CD4-positive, alpha-beta T cell treated with Interferon alpha-2 for 1 hour (primary cell): ENCODE data around the gene METTL27.

Experiments
- DNase-seq, 2 donors: peaks; one replicate each; pipeline ENCODE4 v3.0.0-alpha.2; 2020 to 2022

METTL27 gene

DNA sequence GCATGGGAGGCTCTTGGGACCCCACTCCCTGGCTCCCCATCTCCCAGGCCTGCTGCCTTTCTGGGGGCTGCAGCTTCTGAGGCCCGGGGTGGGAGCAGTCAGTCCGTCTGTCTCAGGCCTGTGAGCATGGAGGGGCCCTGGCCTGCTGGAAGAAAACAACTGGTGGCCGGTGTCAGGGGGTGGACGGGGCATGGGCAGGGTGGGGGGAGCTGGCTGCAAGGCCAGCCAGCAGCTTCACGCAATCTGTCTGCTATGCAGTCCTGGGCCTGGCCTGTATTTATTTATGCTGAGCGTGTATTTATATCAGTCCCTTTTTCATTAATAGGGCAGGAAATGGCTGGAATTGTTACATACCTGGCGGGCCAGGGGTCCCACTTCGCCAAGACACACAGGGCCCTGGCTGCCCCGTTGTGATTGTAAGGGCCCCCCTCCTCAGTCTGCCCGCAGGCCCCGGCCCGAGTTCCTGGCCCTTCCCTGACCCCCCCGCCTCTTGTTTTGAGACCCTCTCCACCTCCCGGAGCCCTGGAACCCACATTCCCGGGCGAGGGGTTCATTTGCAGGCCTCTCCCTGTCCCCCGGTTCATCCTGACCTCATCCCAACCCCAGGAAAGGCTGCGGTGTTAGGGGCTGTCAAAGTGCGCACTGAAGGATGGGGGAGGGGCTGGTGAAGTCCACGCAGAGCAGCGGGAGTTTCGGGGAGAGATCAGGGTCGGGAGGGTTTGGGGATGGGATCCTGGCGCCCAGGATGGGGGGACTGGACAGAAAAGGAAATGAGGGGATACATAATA, 26.9 kb upstream of the METTL27 start:
- DNase-seq, result no peak

GRCh38 chr7:73866446-73866767, 24.1 kb upstream of the METTL27 start:
- no peak for DNase-seq

- peak in 1 of 2 donors; percentile 12 for DNase-seq
Measured at GRCh38 chr7:73865738-73866445, 23.6 kb upstream of the METTL27 start.

DNA sequence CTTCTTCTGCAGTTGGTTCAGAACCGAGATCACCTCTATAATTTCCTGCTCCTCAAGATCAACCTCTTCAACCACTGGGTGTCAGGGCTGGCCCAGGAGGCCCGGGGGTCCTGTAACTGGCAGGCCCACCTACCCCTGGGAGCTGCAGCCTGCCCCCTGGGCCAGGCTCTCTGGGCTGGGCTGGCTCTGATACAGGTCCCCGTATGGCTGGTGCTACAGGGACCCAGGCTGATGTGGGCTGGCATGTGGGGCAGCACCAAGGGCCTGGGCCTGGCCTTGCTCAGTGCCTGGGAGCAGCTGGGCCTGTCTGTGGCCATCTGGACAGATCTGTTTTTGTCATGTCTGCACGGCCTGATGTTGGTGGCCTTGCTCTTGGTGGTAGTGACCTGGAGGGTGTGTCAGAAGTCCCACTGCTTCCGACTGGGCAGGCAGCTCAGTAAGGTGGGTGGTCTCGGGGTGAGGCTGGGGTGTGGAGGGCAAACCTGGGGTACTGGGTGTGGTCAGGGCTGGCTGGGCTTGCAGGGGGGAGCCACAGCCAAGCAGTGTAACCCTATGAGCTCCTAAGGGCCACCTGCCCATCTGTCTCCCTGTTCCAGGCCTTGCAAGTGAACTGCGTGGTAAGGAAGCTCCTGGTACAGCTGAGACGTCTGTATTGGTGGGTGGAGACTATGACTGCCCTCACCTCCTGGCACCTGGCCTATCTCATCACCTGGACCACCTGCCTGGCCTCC, 22.8 kb upstream of the METTL27 start:
- DNase-seq, result no peak

GRCh38 chr7:73861305-73861704, 19.0 kb upstream of the METTL27 start:
- no peak for DNase-seq

- no peak for DNase-seq
Measured at GRCh38 chr7:73860859-73861258, 18.5 kb upstream of the METTL27 start, which contains the start of gene TMEM270. Gene TMEM270, plus strand, starts transcription at chr7:73861159. Its CDS starts 36 bp downstream, at chr7:73861195.

DNA sequence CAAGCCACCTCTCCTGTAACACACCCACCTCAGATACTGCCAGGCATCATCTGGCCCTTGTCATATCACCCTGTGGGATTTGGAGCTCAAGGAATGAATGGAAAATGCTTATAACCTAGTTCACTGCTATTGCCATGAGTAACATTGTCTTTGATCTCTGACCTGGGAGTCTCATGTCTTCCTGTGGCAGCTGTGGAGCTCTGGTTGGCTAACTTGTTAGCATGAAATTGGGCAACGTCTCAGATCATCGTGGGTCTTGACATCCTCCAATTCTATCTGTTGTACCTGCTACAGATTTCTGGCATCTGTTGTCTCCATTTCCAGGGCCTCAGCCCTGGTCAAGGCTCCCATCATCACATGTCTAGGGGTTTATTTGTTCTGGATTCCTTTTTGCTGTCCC, 16.5 kb upstream of the METTL27 start:
- no peak for DNase-seq

GRCh38 chr7:73856941-73857340, 14.6 kb upstream of the METTL27 start:
- no peak for DNase-seq

DNA sequence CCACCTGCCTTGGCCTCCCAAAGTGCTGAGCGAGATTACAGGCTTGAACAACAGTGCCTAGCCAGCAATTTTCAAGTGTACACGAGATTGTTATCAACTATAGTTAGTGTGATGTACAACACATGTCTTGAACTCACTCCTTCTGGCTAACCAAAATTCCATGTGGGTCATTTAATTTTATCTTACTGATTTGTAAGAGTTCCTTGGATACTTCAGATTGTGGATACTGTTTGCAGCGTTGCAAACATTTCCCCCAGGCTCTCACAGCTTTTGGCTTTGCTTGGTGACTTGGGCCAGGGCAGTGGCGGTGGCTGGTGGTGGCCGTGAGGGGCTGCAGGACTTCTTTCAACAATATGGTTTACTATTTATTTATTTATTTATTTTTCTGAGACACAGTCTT, 10.2 kb upstream of the METTL27 start:
- no peak for DNase-seq

DNA sequence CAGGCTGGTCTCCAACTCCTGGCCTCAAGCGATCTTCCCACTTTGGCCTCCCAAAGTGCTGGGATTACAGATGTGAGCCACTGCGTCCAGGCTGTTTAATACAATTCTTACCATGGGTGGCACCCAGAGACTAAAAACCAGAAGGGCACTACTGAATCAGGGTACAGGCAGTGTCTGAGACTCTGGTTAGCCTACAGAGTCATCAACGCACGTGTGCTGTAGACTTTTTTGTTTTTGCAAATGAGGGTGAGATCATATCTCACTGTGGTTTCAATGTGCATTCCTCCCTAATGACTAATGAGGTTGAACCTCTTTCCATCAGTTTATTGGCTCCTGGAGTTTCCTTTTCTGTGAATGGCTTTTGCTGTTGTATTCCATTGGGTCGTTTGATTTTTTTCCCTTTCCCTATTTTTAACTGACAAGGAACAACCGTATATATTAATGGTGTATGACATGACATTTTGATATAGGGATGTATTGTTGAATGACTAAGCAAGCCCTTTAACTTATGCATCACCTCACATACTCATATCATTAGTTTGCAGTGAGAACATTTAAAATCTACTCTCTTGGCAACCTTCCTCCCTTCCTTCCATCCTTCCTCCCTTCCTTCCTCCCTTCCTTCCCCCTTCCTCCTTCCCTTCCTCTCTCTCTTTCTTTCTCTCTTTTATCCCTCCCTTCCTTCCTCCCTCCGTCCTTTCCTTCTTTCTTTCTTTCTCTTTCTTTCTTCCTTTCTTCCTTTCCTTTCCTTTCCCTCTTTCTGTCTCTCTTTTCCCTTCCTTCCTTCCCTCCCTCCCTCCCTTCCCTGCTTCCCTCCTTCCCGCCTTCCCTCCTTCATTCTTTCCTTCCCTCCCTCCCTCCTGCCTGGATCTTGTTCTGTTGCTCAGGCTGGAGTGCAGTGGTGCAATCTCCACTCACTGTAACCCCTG, 9.4 kb upstream of the METTL27 start:
- DNase-seq, result peak in 1 of 2 donors; percentile 18

DNA sequence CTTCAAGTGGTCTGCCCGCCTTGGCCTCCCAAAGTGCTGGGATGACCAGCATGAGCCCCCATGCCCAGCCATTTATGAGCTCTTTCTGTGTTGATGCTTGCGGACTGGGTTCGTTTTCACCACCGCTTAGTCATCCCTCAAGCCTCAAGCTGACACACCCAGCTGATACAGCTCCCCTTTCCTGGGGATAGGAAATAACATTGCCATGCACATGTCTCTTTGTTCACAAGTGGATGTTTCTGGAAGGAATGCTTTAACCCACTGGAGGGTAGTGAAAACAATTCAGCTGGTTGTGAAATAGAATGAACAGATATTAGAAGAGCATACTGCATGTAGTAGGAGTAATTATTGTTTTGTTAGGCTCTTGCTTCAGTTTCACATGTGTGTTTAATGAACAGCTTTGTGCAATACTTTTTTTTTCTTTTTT, 8.5 kb upstream of the METTL27 start:
- DNase-seq, result peak in 1 of 2 donors; percentile 23

DNA sequence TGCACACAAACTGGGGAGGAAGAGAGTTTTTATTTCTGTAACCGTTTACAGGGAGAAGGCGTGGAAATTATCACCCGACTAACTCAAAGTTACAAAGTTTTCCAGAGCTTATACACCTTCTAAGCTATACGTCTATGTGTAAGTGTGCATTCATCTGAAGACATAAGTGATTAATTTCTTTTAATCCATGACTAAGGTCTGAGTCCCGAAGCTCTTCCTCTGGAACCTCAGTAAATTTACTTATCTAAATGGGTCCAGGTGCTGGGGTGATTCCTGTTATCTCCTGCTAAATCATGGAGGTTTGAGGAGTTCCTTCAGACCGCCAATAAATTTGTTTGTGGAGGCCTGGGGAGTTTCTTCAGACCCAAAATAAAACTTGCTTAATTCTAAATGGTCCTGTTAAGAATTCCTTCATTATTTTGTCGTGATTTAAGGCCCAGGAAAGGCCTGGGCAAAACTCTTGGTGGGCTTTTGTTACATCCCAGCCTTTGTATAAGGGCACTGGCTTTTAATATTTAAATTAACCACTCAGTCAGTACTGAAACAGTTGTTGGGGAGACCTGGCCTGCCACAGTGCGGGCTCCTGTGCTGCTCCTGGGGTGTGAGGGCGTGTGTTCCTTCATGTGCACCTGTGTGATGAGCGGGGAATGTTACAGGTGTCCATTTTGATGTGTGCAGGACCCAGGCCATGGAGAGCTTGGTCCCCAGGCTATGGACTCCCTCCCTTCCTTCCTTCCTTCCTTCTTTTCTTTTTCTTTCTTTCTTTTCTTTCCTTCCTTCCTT, 5.8 kb upstream of the METTL27 start:
- DNase-seq, result no peak

GRCh38 chr7:73845701-73846195, 3.4 kb upstream of the METTL27 start:
- peak; percentile 11 to 50 for DNase-seq

GRCh38 chr7:73844848-73845460, 2.6 kb upstream of the METTL27 start:
- no peak for DNase-seq

DNA sequence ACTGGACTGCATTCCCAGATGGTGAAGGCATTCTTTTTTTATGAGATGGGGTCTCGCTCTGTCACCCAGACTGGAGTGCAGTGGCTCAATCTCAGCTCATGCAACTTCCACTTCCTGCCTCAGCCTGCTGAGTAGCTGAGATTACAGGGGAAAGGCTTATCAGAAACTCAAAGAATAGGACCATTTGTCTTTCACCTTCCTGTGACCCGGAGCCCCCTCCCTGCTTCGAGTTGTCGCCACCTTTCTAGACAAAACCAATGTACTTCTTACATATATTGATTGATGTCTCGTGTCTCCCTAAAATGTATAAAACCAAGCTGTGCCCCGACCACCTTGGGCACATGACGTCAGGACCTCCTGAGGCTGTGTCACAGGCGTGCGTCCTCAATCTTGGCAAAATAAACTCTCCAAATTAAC, 1.8 kb upstream of the METTL27 start:
- no peak for DNase-seq

DNA sequence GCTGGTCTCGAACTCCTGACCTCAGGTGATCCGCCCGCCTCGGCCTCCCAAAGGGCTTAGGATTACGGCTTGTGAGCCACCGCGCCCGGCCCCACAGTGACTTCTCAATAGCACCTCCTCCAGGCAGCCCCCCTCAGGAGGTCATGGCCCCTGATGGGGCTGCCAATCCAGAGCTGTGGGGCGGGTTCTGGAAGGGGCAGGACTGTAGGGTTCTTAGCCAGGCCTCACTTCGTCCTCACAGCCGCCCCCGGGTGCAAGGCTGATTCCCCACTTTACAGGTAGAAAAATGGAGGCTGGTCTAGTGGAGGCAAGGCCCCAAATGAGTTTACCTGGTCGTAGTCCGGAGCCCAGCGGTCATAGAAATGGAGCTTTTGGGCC, 638 bp downstream of the METTL27 start:
- no peak for DNase-seq

DNA sequence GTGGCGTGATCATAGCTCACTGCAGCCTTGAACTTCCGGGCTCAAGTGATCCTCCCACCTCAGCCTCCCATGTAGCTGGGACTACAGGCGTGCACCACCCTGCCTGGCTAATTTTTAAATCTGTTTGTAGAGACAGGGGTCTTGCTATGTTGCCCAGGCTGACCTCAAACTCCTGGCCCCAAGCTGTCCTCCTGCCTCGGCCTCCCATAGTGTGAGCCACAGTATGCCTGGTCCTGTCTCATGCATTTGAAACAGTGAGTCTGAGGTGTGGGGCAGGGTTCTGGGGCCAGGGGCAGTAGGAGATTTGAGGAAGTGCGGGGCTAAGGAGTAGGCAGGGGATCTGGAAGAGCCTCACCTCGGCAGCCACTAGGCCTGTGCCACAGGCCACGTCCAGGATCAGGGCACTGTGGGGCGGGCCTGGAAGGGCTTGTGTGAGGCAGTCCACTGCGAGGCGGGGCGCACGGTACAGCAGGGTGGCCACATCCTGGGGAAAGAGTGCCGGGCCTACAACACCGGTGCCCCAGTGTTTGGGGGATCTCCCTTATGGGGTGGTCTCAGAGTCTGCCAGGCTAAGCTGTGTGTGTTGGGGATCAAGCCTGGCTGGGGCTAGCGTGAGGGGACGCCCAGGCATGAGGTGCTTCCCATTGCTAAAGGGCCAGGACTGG, 1.5 kb downstream of the METTL27 start:
- no peak for DNase-seq

DNA sequence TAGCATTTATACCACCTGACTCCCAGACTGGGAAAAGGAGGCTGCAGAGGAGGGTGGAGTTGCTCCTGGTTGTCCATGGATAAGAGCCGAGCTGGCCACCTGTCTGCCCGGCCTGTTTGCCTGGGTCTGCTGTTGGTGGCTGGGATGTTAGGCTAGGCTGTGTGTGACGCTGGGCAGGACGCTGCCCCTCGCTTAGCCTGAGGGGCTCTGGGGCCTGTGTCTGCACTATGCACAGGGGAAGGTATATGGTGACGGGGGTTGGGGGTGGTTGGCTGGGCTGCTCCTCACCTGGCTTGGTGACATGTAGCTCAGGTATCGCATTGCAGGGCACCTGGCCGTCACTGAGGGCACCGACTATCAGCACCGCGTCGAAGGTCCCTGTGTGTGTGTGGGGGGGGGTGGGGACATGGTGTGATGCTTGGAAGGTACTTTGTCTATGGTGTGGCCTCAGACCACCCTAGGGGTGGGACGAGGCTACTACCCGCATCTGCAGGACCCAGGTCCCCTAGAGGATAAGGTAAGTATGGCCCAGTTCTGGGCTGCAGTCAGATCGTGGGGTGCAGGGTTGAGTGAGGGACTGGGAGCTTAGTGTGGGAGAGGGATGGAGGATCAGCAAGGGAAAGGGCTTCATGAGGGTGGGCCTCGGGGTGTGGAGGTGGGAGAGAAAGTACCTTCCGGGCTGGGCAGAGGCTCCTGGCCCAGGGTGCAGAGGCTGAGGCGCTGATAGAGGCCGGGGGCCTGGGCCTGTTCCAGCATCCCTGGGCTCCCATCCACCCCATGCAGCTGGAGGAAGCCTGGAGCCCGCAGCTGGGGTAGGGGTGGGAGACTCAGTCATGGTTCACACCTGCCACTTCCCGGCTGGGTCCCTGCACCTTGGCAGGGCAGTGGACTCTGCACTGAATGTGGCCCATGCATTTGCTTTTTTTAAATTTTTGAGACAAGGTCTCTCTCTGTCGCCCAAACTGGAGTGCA, 2.3 kb downstream of the METTL27 start:
- DNase-seq, result no peak

DNA sequence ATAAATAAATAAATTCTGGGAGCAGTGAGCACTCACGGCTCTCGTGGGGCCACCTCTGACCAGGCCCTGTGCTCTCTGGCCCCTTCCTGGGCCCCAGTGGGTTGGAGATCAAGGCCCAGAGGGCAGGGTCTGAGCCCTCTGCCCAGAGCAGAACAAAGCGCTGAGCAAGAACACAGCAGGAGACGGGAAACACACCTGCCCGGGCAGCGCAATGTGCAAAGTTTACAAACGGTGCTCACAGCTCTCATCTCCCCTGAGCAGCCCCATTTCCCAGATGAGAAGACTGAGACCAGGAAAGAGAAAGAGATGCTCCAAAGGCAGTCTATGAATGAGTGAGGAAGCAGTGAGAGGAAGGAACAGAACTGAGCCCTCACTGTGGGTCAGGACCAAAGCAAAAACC, 3.0 kb downstream of the METTL27 start:
- DNase-seq, result no peak
